Cerebellar cortex (tissue), 1 donor: ENCODE data around the gene SMIM10L2A.
"Not testable (repeated sequence)": the region's sequence is repeated elsewhere in the genome, so short reads cannot be mapped to it uniquely, and the experiment has no call there.

Source experiments
- DNase-seq: peaks from one replicate; pipeline ENCODE4 v3.0.0-alpha.2; 2015; ENCODE audit warnings: low spot score

The SMIM10L2A gene

DNA sequence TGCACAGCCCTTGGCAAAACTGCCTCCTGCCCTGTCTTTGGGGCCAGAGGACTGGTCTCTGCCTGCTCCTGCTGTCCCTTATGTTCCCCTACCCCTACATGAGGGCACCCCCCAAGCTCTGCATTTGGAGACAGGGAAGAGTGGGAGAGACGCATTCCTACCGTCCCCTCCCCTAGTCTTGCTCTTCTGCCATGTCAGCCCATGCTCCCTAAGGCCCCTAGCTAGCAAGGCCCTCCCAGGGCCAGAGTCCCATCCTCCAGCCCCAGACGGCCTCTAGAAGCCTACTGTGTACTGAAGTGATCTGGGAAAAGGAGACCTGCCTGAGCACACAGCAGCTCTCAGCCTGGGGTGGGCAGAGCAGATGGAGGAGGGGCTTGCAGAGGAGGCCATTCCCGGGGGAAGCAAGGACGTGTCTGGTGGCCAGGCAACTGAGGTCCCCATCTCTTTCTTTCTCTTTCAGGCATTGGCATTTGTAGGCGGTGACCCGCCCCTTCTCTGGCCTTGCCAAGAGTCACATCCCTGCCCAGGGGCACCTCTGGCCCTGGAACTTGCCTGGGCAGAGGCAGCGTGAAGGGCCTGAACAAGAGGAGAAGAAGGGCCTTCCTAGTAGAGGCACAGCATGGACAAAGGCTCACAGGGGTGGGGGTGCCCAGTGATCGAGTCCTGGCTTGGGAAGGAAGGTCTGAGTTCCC is 1.6 kb downstream of the SMIM10L2A start:
- DNase-seq: not testable (repeated sequence)

DNA sequence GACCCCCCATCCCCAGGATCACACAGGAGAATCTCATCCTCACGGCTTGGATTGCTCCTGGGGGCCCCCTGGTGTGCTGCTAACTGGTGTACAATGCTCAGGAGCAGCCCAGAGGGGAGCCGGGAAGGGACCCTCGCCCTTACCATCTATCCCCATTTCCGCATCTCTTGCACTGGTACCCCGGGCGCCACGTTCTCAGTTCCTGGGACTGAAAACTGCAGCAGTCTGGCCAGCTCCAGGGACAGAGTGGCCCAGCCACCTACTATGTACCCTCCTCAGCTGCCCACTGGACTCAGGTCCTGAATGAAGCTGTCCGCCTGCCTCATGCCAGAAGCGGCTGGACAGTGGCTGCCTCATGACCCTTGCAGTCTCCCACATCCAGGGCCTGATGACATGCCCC is 2.7 kb downstream of the SMIM10L2A start:
- no peak for DNase-seq

DNA sequence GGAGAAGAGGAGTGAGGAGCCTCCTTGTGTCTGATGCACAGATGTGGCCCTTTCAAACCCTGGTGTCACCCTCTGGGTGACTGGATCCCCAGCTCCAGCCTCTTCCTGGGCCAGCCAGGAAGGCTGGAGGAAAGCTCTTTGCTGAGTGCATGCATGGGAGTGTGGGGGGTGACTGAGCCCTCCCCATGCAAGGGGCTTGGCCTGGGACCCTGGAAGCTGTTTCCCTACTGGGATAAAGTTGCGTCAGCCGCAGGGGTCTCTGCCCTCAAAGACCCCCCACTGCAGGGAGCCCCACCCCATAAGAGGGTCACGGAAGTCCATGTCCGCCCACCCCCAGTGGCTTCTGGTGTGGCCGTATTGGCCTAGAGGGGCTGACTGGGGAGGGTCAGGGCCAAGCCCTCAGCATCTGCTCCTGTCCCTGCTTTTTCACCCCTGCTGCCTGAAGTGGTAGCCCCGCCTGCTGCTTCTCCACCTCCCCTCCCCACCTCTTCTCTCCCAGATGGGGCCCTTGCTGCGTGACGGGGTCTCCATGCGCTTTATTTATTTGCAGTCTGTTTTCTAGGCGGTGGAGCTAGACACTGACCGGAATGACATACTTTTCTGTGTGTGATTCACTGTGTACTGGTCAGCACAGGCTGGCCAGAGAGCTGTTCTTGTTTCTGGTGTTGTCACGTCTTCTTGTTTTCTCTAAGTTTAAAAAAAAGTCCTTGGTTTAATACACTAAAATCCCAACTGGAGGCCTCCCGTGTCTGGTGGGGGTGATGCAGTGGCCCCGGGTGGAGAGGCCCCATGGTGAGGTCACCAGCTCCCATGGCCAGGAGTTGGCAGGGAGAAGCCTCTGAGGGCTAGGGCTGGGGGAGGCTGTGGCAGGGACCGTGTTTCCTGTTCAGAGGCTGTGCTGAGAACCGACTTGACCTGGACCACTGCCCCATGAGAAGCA is 3.6 kb downstream of the SMIM10L2A start:
- no peak for DNase-seq

DNA sequence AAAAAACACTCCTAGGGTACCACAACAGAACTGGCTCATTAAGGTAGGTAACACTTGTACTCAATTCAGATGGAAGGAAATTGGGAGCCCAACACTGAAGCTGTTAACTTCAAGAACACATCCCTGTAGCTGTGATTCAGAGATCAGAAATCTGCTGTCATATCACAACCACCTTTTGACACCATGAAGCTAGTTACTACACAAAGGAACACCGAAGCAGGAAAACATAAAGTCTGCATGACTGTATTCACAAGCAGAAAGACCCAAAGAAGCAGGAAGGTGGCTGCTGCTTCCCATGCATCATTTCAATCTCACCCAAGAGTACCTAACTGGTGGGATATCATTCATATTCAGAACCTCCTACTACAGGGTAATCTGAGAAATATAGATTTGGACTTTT is 7.7 kb downstream of the SMIM10L2A start:
- no peak for DNase-seq

DNA sequence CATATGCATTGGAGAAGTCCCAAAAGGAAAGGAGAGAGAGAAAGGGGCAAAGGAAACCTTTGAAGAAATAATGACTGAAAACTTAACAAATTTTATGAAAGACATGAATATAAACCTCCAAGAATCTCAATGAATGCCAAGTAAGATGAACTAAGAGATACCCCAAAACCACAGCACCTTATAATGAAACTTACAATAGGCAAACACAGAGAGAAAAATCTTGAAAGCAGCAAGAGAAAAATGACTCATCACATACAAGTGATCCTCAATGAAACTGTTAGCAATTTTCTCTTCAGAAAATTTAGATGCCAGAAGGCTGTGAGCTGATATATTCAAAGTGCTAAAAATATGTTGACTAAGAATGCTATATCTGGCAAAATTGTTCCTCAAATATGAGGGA is 10.1 kb downstream of the SMIM10L2A start:
- no peak for DNase-seq

DNA sequence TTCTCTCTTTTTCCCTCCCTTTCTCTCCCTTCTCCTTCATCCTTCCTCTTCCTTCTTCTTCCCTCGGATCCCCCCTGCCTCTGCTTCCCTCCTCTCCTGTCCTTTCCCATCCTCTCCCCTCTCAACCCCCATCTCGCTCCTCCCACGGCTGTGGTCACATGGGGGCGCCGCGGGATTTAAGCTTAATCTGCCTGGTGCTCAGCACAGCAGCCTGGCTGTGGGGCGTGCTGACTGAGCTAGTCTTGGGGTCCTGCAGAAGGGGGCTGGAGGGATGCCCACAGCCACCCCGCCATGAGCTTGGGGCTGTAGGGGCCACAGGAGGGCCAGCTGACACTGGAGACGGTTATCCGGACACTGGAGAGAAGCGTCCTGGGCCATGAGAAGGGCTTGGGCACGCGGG is 10.7 kb downstream of the SMIM10L2A start:
- DNase-seq: no peak

DNA sequence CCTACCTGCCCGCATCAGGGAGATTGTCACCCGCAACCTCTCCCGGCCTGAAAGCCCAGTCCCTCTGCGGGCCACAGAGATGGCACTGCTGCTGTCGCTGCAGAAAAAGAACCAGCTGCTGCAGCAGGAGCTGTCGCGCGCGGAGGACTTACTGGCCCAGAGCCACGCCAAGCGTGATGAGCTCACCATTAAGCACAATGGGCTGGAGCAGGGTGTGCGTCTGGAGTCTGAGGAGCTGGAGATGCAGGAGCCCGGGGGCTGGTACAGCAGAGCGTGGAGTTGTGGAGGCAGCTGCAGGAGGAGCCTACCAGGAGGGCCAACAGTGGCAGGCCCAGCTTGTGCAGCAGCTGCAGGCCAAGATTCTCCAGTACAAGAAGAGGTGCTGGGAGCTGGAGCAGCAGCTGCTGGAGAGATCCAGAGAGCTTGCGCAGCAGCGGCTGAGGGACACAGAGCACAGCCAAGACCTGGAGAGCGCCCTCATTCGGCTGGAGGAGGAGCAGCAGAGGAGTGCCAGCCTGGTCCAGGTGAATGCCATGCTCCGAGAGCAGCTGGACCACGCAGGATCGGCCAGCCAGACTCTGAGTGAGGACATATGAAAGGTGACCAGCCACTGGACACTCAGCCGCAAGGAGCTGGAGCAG is 11.3 kb downstream of the SMIM10L2A start:
- no peak for DNase-seq

DNA sequence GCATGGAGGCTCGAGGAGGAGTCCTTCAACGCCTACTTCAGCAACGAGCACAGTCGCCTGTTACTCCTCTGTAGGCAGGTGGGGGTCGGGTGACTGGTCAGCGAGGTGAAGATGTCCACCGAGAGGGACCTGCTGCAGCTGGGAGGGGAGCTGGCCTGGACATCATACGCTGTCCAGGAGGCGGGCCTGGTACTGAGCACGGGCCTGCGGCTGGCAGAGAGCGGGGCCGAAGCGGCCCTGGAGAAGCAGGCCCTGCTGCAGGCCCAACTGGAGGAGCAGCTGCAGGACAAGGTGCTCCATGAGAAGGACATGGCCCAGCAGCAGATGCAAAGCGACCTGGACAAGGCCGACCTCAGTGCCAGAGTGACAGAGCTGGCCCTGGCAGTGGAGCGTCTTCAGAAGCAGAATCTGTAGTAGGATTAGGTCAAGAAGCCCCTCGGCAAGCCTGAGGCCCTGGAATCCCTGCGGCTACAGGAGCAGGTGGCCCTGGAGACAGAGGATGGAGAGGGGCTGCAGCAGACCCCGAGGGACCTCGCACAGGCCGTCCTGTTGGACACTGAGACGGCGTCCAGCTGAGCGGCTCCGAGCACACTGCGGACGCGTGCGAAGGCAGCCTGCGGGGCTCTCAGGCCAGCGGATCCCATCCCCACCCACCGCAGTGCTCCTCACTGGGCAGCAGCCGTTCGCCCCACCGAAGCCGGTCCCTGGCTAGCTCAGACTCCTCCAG is 11.9 kb downstream of the SMIM10L2A start:
- no peak for DNase-seq

- DNase-seq: no peak
Observed at GRCh38 chrX:135434258-135435138, 12.8 kb downstream of the SMIM10L2A start.

- no peak for DNase-seq
Observed at GRCh38 chrX:135435139-135435922, 13.6 kb downstream of the SMIM10L2A start.

- no peak for DNase-seq
Observed at GRCh38 chrX:135435933-135436332, 14.2 kb downstream of the SMIM10L2A start.

DNA sequence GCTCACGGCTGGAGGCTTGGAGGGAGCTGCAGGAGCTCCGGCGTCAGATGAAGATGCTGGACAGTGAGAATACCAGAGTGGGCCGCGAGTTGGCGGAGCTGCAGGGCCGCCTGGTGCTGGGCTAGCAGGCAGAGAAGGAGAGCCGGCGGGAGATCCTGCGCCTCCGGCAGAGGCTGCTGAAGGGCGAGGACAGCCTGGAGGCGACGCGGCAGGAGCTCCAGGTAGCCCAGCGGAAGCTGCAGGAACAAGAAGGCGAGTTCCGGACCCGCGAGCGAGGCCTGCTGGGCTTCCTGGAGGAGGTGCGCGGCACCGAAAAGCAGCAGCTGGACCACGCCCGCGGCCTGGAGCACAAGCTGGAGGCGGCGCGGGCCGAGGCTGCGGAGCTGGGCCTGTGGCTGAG is 14.7 kb downstream of the SMIM10L2A start:
- no peak for DNase-seq

DNA sequence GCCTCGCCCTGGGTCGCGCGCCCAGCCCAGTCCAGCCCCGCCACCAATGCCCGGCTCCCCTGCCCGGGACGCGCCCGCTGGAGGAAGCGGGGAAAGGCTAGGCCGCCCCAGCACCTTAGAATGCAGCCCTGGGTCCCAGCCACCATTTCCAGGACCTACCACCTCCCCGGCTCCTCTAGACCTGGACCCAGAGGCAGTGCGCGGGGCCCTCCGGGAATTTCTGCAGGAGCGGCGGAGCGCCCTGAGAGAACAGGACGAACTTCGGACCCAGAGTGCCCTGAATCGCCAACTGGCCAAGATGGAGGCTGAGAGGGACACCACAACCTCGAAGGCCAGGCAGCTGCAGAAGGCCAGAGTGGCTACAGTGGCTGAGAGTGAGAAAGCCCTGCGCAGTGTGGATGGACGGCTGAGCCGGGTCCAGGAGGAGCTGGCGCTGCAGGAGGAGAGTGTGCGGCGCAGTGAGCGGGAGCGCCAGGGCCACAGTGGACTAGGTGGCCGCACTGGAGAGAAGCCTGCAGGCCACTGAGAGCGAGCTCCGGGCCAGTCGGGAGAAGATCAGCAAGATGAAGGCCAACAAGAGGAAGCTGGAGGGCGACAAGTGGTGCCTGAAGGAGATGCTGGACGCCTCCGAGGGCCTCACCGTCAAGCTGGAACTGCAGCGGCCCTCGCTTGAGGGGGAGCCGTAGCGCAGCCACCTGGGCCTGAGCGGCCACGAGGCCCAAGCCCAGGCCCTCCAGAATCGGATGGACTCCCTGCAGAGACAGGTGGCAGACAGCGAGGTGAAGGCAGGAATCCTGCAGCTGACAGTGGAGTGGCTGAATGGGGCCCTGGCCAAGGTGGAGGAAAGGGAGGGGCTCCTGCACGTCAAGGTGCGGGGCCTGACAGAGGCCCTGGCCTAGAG is 15.5 kb downstream of the SMIM10L2A start:
- DNase-seq: no peak

DNA sequence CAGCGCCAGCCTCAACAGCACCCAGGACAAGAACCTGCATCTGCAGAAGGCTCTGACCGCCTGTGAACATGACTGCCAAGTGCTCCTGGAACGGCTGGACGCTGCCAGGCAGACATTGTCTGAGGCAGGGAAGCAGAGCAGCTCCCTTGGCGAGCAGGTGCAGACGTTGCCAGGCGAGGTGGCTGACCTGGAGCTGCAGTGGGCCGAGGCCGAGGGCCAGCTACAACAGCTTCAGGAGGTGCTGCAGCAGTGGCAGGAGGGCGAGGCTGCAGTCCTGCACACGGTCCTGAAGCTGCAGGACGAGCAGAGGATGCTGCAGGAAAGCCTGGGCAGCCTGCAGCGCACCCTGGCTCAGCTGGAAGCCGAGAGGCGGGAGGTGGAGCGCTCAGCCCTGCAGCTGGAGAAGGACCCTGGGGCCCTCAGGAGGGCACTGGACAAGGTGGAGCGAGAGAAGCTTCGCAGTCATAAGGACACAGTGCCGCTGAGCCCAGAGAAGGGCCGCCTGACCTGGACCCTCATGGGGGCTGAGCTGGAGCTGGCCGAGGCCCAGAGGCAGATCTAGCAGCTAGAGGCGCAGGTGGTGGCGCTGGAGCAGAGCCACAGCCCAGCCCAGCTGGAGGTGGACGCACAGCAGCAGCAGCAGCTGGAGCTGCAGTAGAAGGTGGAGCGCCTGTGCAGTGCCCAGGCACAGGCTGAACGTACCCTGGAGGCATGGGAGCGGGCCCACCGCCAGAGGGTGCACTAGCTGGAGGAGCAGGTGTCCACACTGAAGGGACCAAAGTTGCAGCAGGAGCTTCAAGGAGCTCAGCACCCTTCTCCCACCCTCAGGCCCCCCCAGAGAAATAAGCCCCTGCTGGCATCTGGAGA is 16.4 kb downstream of the SMIM10L2A start:
- DNase-seq: no peak

GRCh38 chrX:135438734-135439043 is 16.9 kb downstream of the SMIM10L2A start:
- DNase-seq: no peak

- no peak for DNase-seq
Observed at GRCh38 chrX:135449637-135450550, 28.1 kb downstream of the SMIM10L2A start.

- DNase-seq: no peak
Observed at GRCh38 chrX:135453381-135453780, 31.6 kb downstream of the SMIM10L2A start.
